ENCODE measurements around the gene CCL23.

- TF ChIP-seq ZFP3 (tag by site-specific recombination; IDR thresholded peaks at IDR 0.05; ENCODE audit: low read depth) (no peak), REPIN1 (tag by site-specific recombination; IDR thresholded peaks at IDR 0.05; ENCODE audit: low read depth) (no peak), CTCF (tag by site-specific recombination; IDR thresholded peaks at IDR 0.05) (peak; percentile 69), ZNF777 (tag by site-specific recombination; IDR thresholded peaks at IDR 0.05; ENCODE audit: borderline replicate concordance) (no peak), ZNF664 (tag by site-specific recombination; IDR thresholded peaks at IDR 0.05) (no peak), TRIM28 (IDR thresholded peaks at IDR 0.05; ENCODE audit: borderline replicate concordance, low read length) (no peak), ZNF248 (tag by site-specific recombination; IDR thresholded peaks at IDR 0.05) (no peak), MYNN (tag by site-specific recombination; IDR thresholded peaks at IDR 0.05; ENCODE audit: borderline replicate concordance) (no peak), PRDM4 (tag by site-specific recombination; IDR thresholded peaks at IDR 0.05) (no peak), ZNF639 (tag by site-specific recombination; IDR thresholded peaks at IDR 0.05) (no peak)
Measured at GRCh38 chr17:35969558-35970380, 48.0 kb downstream of the CCL23 start.

All from HEK293 (cell line).